ENCODE results near the gene PRTFDC1. TPM values are rescaled to one million over a fixed set of nuclear protein-coding genes. Genes with fewer than 3 reads are reported as not detected.

Gene PRTFDC1
- total RNA-seq, 1 experiment from 2014 or later = 83.2 TPM

DNA sequence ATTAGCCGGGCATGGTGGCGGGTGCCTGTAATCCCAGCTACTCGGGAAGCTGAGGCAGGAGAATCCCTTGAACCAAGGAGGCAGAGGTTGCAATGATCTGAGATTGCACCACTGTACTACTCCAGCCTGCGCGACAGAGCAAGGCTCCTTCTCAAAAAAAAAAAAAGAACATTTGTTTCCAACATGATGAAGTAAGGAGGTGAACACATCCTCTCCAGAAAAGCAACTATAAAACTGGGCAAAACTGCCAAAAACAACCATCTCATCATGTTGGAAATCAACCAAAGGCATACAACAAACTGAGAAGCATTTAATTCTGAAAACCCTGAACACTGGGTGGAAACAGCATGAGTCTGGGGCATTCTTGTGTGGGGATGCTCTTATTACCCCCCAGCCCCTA, 14.3 kb downstream of the PRTFDC1 start:
- POLR2A ChIA-PET = no interaction called here
- Histone ChIP-seq H3K36me3 (ENCODE audit: control insufficient read depth, insufficient read depth, low read length) (0 out of 2 replicates have a peak, but pooled peaks cover 2% of the 10 kb centered on the region), H3K4me1 (peaks cover 12% of the 10 kb centered on the region), H3K4me3 (ENCODE audit: low read depth, low read length) (no peak overlapping the region), H3K27me3 (replicated peaks; ENCODE audit: control insufficient read depth, insufficient read depth, low read length) (no peaks in the 10 kb centered on the region), H3K9me3 (no peaks in the 10 kb centered on the region)
- DNase-seq = no peak
- no TSS peak for BruUV-seq (replicated peaks)
- H3K4me1 Mint-ChIP-seq (ENCODE audit: low read depth, unreplicated experiment) = peaks cover 22% of the 10 kb centered on the region
- H3K36me3 Mint-ChIP-seq (ENCODE audit: insufficient read depth, unreplicated experiment) = peaks cover 20% of the 10 kb centered on the region
- no peaks in the 10 kb centered on the region for H3K27me3 Mint-ChIP-seq (ENCODE audit: insufficient read depth, unreplicated experiment)
- intact Hi-C loops (cut with micrococcal nuclease; ENCODE audit: unreplicated experiment) = no loop called here
- CTCF ChIA-PET = no interaction called here
- no peaks in the 10 kb centered on the region for H3K9me3 Mint-ChIP-seq (ENCODE audit: unreplicated experiment)
- no peak overlapping the region for H3K27ac Mint-ChIP-seq (ENCODE audit: unreplicated experiment)
- TF ChIP-seq, protein P1, sequence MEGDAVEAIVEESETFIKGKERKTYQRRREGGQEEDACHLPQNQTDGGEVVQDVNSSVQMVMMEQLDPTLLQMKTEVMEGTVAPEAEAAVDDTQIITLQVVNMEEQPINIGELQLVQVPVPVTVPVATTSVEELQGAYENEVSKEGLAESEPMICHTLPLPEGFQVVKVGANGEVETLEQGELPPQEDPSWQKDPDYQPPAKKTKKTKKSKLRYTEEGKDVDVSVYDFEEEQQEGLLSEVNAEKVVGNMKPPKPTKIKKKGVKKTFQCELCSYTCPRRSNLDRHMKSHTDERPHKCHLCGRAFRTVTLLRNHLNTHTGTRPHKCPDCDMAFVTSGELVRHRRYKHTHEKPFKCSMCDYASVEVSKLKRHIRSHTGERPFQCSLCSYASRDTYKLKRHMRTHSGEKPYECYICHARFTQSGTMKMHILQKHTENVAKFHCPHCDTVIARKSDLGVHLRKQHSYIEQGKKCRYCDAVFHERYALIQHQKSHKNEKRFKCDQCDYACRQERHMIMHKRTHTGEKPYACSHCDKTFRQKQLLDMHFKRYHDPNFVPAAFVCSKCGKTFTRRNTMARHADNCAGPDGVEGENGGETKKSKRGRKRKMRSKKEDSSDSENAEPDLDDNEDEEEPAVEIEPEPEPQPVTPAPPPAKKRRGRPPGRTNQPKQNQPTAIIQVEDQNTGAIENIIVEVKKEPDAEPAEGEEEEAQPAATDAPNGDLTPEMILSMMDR (IDR thresholded peaks at IDR 0.05; ENCODE audit: insufficient read depth in 1 of 2, low read depth in 1 of 2, low read length in 1 of 2, severe bottlenecking in 1 of 2, unreplicated experiment in 1 of 2) = no peak
- no peak overlapping the region for H3K4me3 Mint-ChIP-seq (ENCODE audit: unreplicated experiment)

DNA sequence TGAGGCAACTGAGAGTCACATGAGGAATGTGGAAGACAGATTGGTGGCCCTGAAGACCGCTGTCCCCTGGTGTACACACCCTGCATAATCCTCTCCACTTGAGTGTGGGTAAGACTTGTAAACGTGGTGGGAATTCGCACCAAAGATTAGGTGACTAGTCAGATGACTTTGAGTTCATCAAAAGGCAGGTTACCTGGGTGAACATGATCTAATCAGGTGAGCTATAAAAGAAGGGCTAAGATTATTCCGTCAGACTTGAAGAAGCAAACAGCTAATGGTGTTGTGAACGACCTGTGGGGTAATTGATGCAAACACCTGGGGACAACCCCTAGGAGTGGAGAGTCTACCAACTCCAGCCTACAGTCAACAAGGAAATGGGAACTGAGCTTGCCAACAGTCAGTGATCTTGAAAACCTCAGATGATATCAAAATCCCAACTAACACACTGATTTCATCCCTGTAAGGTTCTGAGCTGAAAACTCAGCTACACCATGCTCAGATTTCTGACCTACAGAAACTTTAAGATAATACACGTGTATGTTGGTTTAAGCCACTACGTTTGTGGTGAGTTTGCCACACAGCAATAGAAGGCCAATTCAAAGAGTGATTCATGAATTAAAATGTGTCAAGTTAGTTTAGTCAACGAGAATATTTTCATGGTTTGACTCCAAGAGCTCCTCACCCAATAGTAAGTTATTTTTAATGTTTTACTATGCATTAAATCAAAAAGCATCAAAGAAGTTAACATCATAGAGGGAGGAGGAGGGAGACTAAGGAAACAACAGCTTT, 16.7 kb downstream of the PRTFDC1 start:
- DNase-seq = no peak
- intact Hi-C loops (cut with micrococcal nuclease; ENCODE audit: unreplicated experiment) = no loop called here
- Mint-ChIP-seq H3K4me3 (ENCODE audit: unreplicated experiment) (no peak overlapping the region), H3K27ac (ENCODE audit: unreplicated experiment) (peak overlapping the region; percentile 26), H3K27me3 (ENCODE audit: insufficient read depth, unreplicated experiment) (no peaks in the 10 kb centered on the region), H3K4me1 (ENCODE audit: low read depth, unreplicated experiment) (peaks cover 22% of the 10 kb centered on the region), H3K9me3 (ENCODE audit: unreplicated experiment) (no peaks in the 10 kb centered on the region), H3K36me3 (ENCODE audit: insufficient read depth, unreplicated experiment) (peaks cover 20% of the 10 kb centered on the region)
- Histone ChIP-seq H3K27me3 (replicated peaks; ENCODE audit: control insufficient read depth, insufficient read depth, low read length) (no peaks in the 10 kb centered on the region), H3K4me3 (ENCODE audit: low read depth, low read length) (no peak overlapping the region), H3K36me3 (ENCODE audit: control insufficient read depth, insufficient read depth, low read length) (0 out of 2 replicates have a peak, but pooled peaks cover 2% of the 10 kb centered on the region), H3K9me3 (no peaks in the 10 kb centered on the region), H3K4me1 (peaks cover 12% of the 10 kb centered on the region)
- no TSS peak for BruUV-seq (replicated peaks)
- TF ChIP-seq, protein P1 (IDR thresholded peaks at IDR 0.05; ENCODE audit: insufficient read depth in 1 of 2, low read depth in 1 of 2, low read length in 1 of 2, severe bottlenecking in 1 of 2, unreplicated experiment in 1 of 2) = no peak
- ChIA-PET POLR2A (interaction anchor here (1.0 kb wide), 1 partner anchor 16 kb away, joined by 5 read pairs; no protein-coding TSS in a partner anchor), CTCF (no interaction called here)

DNA sequence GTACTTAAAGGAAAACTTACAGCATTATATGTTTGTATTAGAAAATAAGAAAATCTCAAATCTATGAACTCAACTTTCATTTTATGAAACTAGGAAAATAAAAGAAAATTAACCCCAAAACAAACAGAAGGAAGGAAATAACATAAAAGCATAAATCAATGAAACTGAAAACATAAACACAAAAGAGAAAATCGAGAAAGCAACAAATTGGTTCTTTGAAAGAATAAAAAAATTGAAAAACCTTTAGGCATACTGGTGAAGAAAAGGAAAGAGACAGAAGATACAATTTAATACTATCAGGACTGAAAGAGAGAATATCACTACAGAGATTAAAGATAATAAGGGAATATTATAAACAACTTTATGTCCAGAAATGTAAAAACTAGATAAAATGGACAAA, 21.2 kb downstream of the PRTFDC1 start:
- TF ChIP-seq, protein P1 (IDR thresholded peaks at IDR 0.05; ENCODE audit: insufficient read depth in 1 of 2, low read depth in 1 of 2, low read length in 1 of 2, severe bottlenecking in 1 of 2, unreplicated experiment in 1 of 2) = no peak
- Mint-ChIP-seq H3K4me1 (ENCODE audit: low read depth, unreplicated experiment) (peaks cover 22% of the 10 kb centered on the region), H3K27ac (ENCODE audit: unreplicated experiment) (no peak overlapping the region), H3K9me3 (ENCODE audit: unreplicated experiment) (no peaks in the 10 kb centered on the region), H3K36me3 (ENCODE audit: insufficient read depth, unreplicated experiment) (peaks cover 6% of the 10 kb centered on the region), H3K27me3 (ENCODE audit: insufficient read depth, unreplicated experiment) (no peaks in the 10 kb centered on the region), H3K4me3 (ENCODE audit: unreplicated experiment) (no peak overlapping the region)
- CTCF ChIA-PET = no interaction called here
- Histone ChIP-seq H3K27me3 (replicated peaks; ENCODE audit: control insufficient read depth, insufficient read depth, low read length) (no peaks in the 10 kb centered on the region), H3K9me3 (no peaks in the 10 kb centered on the region), H3K36me3 (ENCODE audit: control insufficient read depth, insufficient read depth, low read length) (0 out of 2 replicates have a peak, but pooled peaks cover 4% of the 10 kb centered on the region), H3K4me3 (ENCODE audit: low read depth, low read length) (no peak overlapping the region), H3K4me1 (peaks cover 12% of the 10 kb centered on the region)
- POLR2A ChIA-PET = no interaction called here
- intact Hi-C loops (cut with micrococcal nuclease; ENCODE audit: unreplicated experiment) = no loop called here
- BruUV-seq (replicated peaks) = no TSS peak
- DNase-seq = no peak

Measured in Caco-2 (cell line).